WI38 (cell line): Measurements from ENCODE around the gene KCNC1.

ENCODE experiments used
- H3K4me3 ChIP-seq: 2 replicates; pipeline ENCODE4 v1.5.1; 2011; ENCODE audit warnings: low read depth, mild to moderate bottlenecking, control low read depth, low read length
- TF ChIP-seq, protein P1 (sequence below): IDR thresholded peaks from 2 replicates; pipeline ENCODE4 v1.5.1; 2012; ENCODE audit warnings: low read depth, mild to moderate bottlenecking, control low read depth, low read length

The KCNC1 gene

DNA sequence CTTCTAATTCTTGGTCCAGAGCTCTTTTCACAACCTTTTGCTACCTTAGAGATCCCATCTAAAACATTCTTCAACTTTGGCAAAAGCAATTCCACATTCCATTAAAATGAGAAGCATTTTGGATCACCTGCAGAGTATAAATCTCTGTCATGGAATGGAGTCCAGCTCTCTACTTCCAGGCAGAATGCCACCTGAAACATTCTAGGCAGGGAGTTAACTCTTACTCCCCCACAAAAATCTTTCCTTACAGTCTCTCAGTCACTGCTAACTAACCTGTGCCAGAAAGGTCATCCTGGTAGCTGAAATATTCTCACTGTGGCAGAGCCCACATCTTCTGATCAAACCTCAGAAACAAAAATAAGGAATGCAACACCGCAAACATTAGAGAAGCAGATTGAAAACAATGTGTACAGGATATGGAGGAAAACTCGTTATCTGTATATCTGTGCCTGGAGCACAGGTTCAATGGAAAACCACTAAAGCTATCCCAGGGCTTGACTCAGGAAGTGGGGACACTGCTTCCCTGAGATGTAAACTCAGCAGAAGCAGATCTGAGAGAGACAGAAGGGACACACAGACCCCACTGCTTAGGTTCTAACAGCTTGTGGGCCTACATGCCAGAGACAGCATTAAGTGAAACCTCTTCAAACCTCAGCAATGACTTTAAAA lies 78.9 kb downstream of the KCNC1 start:
- TF ChIP-seq, protein P1, sequence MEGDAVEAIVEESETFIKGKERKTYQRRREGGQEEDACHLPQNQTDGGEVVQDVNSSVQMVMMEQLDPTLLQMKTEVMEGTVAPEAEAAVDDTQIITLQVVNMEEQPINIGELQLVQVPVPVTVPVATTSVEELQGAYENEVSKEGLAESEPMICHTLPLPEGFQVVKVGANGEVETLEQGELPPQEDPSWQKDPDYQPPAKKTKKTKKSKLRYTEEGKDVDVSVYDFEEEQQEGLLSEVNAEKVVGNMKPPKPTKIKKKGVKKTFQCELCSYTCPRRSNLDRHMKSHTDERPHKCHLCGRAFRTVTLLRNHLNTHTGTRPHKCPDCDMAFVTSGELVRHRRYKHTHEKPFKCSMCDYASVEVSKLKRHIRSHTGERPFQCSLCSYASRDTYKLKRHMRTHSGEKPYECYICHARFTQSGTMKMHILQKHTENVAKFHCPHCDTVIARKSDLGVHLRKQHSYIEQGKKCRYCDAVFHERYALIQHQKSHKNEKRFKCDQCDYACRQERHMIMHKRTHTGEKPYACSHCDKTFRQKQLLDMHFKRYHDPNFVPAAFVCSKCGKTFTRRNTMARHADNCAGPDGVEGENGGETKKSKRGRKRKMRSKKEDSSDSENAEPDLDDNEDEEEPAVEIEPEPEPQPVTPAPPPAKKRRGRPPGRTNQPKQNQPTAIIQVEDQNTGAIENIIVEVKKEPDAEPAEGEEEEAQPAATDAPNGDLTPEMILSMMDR: no peak
- no peak overlapping the region for H3K4me3 ChIP-seq

DNA sequence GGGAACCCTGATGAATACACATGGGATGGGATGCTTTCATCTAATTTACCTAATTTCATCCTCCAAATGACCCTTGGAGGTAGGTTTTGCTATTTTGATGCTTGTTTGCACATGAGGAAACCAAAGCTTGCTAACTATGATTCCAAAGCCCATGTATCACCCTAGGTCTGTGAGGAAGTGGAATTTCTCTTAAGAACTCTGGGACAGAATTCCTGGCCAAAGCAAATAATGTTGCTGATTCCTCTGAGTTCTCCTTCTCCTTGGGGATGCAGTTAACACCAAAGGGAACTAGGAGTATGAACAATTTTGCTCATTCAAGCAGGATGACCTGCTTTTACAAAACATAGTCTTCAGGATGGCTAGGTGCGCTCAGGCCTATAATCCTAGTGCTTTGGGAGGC lies 80.0 kb downstream of the KCNC1 start:
- no peak overlapping the region for H3K4me3 ChIP-seq
- TF ChIP-seq, protein P1: no peak

DNA sequence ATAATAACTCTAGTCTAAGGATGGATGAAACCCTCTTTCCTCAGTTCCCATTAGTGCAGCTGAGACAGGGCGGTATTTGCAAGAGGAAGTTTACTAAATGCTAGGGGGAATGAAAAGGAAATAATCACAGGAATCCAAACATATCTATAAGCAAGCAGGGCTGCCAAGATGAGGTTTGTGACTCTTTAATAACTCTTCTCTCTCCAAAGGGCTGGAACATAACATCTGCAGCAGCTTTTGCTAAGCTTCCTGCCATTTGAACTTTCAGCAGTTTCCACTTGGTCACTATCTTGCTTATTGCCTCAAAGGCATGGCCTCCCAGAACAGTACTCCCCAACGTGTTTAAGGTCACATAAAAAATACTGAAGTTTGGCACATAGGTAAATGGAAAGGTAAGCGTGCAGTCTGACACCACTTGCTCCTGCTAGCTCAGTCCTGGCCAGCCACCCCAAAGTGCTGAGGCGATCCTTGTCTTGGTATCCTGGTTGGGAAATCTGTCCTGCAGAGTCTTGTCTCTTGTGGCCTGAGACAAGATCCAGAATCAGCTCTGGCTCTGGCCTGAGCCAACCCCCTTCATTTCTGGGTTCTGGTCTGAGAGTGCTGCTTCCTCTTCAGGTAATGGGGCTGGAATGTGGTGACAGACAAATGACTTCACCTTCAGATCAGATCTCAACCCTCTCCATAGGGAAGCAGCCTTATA lies 81.8 kb downstream of the KCNC1 start:
- TF ChIP-seq, protein P1: no peak
- H3K4me3 ChIP-seq: no peak overlapping the region

DNA sequence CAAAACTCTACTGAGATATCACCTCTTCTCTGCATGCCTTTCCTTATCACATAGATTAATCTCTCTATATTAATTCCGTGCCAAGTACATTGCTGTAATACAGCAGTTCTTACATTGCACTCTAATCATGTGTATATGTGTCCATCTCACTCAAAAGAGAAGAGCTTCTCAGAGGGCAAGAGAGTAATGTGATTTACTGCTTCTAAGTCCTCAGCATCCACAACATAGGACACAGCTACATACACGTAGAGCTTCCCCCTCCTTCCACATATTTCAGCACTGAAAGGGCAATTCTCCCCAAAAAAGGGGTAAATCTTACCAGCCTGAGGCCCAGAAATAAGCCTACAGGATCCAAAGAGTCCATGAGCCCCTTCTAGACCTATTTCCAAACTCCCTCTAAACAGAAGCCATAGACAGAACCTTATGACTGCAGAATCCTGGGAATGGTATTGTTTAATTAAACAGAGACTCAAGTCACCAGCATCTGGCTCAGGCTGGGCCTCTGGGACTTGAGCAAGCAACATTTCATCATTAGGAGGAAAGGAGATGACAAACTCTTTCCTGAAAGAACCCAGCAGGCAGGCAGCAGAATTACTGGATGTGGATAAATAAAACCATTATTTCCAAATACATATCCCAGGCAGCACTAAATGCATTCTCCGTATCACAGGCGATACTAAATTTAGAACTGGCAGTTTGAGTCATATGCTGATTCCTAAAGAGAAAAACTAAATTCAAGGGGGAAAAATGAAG lies 87.2 kb downstream of the KCNC1 start:
- TF ChIP-seq, protein P1: no peak
- H3K4me3 ChIP-seq: no peak overlapping the region

DNA sequence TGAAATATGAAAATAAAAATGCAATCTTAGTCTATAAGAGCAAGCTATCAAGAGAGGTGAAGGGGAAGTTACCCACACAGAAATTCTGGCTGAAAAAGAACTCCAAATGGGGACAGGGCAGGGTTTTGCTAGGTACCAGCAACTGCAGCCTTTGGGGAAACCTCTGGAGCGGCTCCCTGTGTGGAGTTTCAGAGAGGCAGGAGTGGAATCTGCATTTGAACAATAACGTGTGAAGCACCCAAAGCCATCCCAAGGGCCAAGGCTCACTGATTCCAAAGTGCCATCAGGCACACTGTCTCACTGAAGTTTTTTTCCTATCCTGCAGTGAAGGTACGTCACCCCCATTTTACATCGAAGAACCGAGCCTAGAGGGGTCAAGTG lies 87.8 kb downstream of the KCNC1 start:
- no peak overlapping the region for H3K4me3 ChIP-seq
- TF ChIP-seq, protein P1: no peak

DNA sequence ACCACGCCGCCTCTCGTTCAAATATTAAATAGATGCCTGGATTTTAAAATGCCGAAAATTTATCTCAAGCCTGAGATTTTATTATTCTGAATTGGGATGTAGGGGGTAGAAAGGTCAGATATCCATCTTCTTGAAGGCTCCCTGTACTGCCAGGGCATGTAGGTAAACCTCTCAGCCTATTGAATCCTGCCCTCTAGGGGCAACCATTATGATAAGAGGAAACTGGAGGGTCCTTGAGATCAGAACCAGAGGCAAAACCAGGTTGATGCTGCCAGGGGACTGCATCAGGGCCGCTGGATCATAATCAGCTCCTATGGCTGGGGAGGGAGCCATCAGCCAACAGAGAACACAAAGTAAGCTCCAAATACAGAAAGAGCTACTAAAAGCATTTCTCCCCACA lies 92.4 kb downstream of the KCNC1 start:
- H3K4me3 ChIP-seq: no peak overlapping the region
- TF ChIP-seq, protein P1: no peak

DNA sequence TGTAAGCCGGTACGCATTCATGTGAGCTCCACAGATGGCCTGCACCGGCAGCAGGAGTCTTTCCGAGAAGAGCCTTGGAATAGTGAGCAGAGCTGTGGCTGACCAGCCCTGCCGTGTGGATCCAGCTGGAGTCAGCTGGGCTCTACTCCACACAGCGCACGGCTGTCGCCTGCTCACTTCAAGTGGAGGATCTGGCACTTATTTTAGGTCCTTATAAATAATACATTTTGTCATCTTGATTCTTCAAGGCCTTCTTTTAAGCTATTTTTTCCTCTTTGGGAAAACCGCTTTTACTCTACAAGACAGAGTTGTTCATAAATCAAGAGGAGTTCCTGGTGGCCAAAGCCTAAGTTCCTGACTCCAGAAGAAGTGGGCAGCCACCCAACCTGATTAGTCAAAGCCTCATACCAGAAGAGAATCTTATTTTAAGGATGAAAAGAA lies 93.8 kb downstream of the KCNC1 start:
- no peak overlapping the region for H3K4me3 ChIP-seq
- TF ChIP-seq, protein P1: no peak
